Parietal lobe (tissue), 1 donor: ENCODE results near the gene CLRN2. TPM values are rescaled to one million over a fixed set of nuclear protein-coding genes. Genes with fewer than 3 reads are reported as not detected.

ENCODE experiments used
- total RNA-seq: library from RNA; depleted of rRNA; stranded (reverse); fragments of >200 nt; gene quantifications from one replicate; pipeline ENCODE4 v1.2.3, GENCODE V29; 2014

Gene CLRN2, protein sequence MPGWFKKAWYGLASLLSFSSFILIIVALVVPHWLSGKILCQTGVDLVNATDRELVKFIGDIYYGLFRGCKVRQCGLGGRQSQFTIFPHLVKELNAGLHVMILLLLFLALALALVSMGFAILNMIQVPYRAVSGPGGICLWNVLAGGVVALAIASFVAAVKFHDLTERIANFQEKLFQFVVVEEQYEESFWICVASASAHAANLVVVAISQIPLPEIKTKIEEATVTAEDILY
- total RNA-seq: not detected

DNA sequence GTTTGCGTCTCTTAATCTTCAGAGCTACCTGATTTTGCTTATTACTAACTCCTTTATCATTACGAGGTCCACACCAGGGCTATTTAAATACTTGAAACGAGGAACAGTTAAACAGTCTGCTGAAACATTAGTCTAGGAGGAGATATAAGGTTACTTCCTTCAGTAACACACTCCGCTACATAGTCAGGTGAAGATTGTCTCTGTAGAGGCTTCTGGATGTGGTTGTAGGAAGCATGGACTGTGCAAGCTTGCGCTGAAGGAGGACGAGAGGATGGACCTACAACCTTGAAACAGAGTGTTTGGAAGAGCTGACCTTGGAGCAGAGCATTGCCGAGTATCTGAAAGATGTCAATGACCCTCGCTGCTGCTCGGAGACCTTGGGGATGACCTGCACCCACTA lies at the start of gene CLRN2:
Gene CLRN2 (plus strand): TSS at position 301 of the 400 bp plus-strand sequence. CDS start 102 bp downstream, outside the sequence.

DNA sequence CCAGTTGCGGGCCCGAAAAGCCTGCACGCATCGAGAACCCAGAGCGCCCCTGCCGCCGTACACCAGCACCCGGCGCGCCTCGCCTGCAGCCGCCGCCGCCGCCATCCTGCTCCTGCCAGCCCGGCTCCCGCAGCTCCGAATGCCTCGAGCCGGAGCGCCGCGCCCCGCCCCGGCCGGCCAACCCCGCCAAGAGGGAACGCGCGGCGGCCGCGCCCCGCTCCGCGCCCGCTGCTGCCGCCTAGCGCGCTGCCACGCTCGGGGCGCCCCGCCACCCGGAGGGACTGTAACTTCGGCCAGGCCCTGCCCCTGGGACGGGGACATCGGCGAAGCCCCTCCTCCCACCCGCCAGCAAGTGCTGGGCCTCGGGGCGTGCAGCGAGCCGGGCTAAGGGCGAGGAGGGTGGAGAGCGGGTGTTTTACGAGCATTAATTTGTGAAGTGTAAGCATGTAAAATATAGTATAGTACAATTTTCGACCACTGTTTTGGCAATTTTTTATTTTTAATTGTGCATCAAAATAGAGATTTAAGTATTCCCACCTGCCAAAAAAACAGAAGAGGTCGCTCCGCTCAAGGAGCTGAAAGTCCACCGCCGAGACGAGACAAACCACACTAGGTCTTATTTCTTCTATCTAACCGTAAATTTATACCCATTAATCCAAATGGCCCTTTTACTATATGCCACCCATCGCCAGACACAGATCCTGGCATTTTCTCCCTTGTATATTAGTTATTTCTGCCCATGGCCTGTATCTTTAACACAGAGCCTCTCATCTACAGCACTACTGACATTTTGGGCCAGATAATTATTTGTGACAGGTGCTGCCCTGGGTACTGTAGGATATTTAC lies 2.8 kb upstream of the CLRN2 start, which contains the start of gene QDPR:
Gene QDPR (minus strand): TSS at position 141 of the 846 bp plus-strand sequence. CDS start 36 bp downstream, at position 105.

Other genes starting within 250 kb of the CLRN2 start
- 28.2 TPM for gene QDPR, start 3.1 kb upstream of the CLRN2 start, total RNA-seq
- gene LAP3, start 62.0 kb downstream of the CLRN2 start, total RNA-seq: 44.8 TPM
- 43.5 TPM for gene MED28, start 99.5 kb downstream of the CLRN2 start, total RNA-seq